Left colon (tissue), 2 donors: Measurements from ENCODE around the gene NEDD9. TPM values are rescaled to one million over a fixed set of nuclear protein-coding genes. Genes with fewer than 3 reads are reported as not detected.

Experiments
- ATAC-seq: fragments of 200-7000 bp; cut with Tn5 transposase; one replicate; pipeline ENCODE4 v1.9.1; 2020; ENCODE audit warnings: mild to moderate bottlenecking, moderate library complexity
- DNase-seq, 2 donors: peaks; one replicate each; pipeline ENCODE4 v3.0.0-alpha.2; 2020
- intact Hi-C, 2 donors: fragments of 100-400 bp; cut with DNase I in 1 of 2; cut with micrococcal nuclease in 1 of 2; formaldehyde crosslinking; loops; one replicate each; pipeline versions ENCODE4 v1.11.2 to v1.14.0; 2022; cut with DNase I, micrococcal nuclease
- long read RNA-seq: library from polyadenylated mRNA; unstranded; transcript quantifications from one replicate; pipeline ENCODE4 v2.0.0, GENCODE V29; 2021
- total RNA-seq, 2 donors: library from RNA; stranded (reverse); fragmentation: NEBNext Ultra II Directional; extraction: Animal tissue kit (Norgen Biotek cat#: 25700); gene quantifications; one replicate each; pipeline ENCODE4 v1.2.1, GENCODE V29; 2021
- donor health status: DM: no; HTN: no; CAD: no.
- donor health status: DM: yes; HTN: yes; CAD: no.

The NEDD9 gene, protein sequence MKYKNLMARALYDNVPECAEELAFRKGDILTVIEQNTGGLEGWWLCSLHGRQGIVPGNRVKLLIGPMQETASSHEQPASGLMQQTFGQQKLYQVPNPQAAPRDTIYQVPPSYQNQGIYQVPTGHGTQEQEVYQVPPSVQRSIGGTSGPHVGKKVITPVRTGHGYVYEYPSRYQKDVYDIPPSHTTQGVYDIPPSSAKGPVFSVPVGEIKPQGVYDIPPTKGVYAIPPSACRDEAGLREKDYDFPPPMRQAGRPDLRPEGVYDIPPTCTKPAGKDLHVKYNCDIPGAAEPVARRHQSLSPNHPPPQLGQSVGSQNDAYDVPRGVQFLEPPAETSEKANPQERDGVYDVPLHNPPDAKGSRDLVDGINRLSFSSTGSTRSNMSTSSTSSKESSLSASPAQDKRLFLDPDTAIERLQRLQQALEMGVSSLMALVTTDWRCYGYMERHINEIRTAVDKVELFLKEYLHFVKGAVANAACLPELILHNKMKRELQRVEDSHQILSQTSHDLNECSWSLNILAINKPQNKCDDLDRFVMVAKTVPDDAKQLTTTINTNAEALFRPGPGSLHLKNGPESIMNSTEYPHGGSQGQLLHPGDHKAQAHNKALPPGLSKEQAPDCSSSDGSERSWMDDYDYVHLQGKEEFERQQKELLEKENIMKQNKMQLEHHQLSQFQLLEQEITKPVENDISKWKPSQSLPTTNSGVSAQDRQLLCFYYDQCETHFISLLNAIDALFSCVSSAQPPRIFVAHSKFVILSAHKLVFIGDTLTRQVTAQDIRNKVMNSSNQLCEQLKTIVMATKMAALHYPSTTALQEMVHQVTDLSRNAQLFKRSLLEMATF
- total RNA-seq = 10 to 100 TPM; 58.9 to 84.8 TPM
- long read RNA-seq, full-length matches to known transcripts = 1 of 46 reads
- long read RNA-seq, partial matches to known transcripts = 29 of 46 reads
- long read RNA-seq, other reads (novel, unspliced or antisense) = 16 of 46 reads

DNA sequence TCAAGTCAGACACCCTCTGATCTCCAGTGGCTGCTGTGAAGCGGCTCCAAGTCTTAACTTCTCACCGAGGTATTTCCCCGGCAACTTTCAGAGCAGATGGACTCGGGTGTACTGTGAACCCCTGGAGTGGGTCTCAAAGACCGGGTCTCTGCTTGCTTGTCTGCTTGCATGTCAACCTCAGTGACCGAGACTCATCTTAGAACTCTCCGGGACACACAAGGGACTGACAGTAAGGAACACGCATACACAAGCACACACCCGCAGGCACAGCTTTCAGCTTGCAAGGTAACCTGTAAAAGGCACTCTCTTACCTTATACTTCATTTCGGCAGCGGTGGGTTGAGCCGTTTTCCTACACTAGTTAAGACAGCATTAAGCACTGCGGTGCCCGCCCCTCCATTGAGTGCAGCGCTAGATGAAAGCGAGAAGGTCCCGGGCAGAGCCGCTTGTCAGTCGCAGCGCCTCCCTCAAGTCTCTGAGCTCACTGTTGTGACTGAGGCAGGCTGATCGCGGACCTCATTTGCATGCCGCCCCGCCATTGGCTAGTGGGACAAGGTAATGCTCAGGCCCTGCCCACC, at the start of gene NEDD9:
Gene NEDD9 (minus strand): TSS at position 476 of the 577 bp plus-strand sequence. CDS start 153 bp downstream, at position 323.
- intact Hi-C loops = no loop called here
- ATAC-seq = peak; percentile 86

DNA sequence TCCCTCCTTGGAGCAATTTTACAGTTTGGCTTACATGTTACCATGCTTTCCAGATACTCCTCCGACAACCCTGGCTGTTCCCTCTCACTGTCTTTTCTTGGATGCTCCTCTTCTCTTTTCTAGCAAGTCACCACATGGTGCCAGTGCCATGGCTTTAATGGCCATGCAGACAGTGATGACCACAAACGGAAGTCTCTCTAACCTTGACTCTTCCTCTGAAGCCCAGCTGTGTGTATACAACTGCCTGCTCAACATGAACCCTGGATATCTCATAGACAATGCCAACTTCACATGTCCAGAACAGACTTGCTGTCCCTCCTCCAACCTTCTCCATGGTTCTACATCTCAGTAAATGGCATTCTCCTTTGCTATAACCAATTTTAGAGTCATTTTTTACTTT, 49.8 kb upstream of the NEDD9 start:
- intact Hi-C loops = no loop called here
- ATAC-seq (no peak), DNase-seq (no peak)

More for the DNA sequence above, at the start of gene NEDD9:
- DNase-seq = peak; percentile 98

DNA sequence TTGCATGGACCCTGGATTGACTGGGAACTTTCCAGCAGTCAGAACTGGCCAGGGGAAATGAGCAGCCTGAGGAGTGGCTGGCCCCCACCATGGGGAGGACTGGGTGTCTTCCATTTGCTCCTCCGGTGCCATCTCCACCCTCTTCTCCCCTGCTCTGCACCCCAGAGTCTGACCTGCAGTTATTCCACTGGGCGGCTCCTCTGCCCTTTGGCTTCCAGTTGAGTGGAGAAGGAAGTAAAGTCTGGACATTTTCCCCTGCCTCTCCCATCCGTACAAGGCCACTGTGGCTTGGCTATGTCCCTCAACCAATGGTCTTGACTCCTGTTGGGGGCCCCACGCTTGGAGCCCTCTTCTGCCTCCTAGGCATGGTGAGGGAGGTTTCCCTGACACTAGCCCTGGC, 47.9 kb upstream of the NEDD9 start:
- peak; percentile 54 for ATAC-seq

DNA sequence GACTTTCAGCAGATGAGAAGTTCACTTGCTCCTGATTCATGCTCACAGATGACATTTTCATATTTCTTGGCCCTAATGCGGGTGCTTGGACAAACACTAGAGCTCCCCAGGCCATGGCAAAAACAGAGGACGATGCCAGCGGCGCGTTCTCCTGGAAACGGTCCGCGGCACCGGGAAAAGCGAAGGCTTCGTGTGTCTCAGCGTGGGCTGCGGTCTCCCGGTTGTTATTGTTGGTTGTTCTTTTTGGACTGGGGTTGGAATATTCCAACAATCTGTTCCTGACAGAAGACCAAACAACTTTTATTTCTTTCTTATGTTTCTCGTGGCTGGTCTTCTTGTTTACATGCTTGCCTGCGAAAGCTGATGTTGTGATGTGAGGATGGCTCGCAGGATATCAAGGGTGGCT, 46.8 kb upstream of the NEDD9 start:
- DNase-seq = no peak
- no peak for ATAC-seq
- intact Hi-C loops = no loop called here

More for the DNA sequence above, 47.9 kb upstream of the NEDD9 start:
- intact Hi-C loops = no loop called here
- DNase-seq = peak in 1 of 2 donors; percentile 39

DNA sequence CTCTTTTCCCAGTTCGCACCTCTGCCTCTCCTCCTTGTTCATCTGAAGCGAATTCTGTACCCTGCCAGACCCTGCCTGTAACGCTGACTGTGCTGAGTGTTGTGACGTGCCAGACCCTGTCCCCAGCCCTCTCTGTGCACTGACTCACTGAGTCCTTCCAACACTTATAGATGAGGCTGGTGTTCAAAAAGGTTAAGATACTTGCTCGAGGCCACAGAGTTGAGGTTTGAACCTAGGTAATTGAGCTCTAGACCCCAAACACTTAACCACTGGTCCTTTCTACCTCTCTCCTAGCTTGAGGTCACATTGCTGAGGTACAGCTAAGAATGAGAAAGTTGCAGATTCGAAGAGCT, 45.7 kb upstream of the NEDD9 start:
- DNase-seq (no peak), ATAC-seq (no peak)
- intact Hi-C loops = no loop called here

DNA sequence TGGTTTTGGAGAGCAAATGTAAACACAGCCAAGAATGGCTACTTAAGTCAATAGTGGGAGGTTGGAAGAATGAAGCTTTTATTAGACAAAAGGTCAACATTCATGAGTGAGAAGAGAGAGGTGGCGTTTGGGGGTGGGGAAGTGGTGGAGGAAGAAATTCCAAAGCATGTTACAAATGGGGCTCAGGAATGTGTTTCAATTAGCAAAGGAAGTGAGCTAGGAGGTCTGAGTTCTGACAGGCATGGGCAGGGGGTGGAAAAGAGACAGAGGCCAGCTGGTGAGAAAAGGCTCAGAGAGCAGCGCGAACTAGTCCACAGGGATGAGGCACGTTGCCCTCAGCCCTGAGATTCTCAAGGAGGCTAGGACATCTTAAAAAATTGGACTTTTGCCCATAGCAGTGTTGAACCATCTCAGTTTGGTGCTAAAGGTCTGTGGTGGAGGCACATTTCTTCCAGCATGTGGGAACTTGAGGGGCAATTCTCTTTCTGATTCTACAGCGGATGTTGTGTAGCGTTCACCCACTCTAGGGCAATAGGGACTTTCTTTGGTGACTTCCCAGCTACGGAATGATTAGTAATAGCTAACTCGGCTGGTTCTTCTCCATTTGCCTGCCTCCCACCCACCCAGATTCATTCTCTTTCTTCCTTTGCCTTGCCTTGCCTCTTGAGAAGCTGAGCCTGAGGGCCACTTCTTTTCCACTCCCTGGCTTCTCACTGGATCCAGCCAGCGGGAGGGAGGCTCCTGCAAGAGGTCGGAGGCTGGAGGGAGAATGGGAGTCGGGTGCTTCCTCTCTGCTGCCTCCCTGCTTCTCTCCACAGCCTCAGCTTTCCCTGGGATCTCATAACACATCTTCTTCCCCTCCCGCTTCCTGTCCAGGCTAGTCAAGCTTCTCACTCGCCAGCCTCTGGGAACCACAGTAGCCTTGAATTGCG, 45.1 kb upstream of the NEDD9 start:
- ATAC-seq (no peak), DNase-seq (no peak)
- intact Hi-C loops = no loop called here

DNA sequence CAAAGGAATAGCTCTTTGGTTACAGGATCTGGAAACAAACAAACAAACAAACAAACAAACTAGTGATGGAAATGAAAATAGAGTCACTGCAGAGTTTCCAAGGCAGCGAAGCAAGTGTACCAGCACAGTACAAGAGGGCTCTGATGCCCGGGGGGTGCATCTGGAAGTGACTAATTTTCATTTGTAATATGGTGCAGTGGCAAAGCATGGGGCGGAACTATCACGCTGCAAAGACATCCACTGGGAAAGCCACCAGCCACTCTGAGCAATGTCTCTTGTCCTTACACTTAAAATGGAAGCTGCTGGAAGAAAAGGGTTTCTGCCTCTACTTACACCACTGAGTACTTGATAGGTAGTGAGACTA, 44.4 kb upstream of the NEDD9 start:
- intact Hi-C loops = no loop called here
- DNase-seq = no peak
- ATAC-seq = no peak

DNA sequence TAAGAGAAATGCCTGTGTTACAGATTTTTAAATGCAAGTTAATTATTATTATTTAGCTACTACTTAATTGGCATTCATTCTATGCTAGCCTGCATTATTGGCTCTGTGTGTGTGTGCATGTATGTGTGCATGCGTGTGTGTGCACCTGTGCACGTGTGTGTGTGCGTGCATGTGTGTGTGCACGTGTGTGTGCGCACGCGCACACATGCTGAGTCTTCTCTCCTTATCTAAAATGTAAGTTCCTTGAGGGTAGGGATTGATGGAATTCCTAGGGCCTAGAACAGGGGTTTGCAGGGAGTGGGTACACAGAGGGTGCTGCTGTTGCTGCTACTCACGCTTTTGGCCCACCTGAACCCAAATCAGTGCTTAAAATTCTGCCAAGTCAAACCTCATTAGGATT, 43.8 kb upstream of the NEDD9 start:
- ATAC-seq (no peak), DNase-seq (no peak)
- intact Hi-C loops = no loop called here

DNA sequence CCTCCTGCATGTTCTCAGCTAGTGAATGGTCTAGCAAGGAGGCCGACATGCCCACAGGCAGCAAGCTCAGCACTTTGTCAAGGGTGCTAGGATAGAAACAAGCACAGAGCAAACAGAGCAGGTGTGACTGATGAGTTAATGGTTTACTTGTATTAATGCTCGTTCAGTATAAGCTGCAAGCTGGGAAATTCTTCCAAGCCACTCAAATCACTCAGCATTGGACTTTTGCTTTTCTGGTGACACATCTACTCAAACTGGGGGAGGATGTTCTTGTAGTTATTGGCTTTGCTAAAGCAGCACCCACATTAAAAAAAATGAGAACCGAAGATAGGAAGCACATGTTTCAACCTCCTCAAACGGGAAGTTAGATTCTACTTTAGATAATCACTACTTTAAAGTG, 43.1 kb upstream of the NEDD9 start:
- peak; percentile 68 for ATAC-seq
- intact Hi-C loops = no loop called here
- peak; percentile 52 for DNase-seq

DNA sequence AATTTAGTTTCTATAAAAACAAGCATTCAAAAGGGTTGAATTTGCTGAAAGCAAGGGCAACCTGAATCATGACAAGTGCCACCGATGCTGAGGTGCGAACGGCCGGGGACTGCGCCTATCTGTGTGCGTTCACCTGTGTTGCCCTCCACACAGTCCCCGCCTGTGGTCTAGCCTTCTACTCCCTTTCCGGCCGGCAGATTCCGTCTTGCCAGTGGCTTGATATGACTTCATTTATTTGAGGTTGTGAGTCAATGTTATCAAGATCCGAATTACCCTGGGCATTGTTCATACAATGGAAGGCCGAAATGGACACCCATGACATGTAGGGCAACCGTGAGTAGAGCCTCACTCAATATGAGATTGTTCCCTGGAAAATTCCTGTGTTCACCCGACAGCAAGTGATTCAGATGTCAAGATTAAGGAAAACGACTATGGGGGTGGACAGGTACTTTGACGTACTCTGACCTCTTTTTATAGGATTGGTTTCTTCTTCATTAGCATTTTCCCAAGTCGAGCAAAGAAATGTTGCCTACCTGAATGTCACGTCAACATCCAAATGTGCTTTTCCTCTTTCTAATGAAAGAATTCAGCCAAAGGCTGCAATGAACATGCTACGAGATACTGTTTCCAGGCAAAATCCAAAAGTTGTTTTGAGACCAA, 41.1 kb upstream of the NEDD9 start:
- intact Hi-C loops = no loop called here
- ATAC-seq = peak; percentile 60
- peak; percentile 65 to 75 for DNase-seq

DNA sequence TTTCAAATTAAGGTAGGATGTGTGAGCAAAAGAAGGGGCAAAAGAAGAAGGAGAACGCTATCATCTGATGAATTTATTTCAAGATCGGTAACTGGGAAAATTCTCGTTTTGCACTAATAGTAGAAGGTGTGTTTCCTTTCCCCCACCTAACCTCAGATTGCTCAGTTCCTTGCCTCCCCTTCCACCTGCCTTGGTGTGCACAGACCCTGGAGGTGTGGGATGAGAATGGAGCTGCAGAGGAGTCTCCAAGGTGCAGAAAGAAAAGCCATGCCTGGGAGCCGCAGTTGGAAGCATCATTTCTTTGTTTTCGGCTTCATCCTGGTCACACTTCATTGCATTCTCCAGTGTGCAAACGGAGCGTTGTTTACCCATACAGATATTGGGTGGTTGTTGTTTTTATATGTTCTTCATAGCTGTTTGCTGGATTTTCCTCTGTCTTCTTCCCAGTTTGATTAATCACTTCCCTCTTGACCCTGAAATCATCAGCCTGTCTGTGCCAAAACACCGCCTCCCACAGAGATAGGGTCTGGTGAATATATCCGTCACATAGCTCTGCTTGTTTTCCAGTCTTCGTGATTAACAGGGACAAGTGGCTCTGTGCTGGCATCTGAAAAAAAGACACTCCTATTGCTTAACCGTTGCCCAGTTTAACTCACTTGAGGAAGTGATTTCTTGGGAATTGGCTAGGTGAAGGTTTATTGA, 40.2 kb upstream of the NEDD9 start:
- ATAC-seq (peak; percentile 68), DNase-seq (no peak)
- intact Hi-C loops = no loop called here

DNA sequence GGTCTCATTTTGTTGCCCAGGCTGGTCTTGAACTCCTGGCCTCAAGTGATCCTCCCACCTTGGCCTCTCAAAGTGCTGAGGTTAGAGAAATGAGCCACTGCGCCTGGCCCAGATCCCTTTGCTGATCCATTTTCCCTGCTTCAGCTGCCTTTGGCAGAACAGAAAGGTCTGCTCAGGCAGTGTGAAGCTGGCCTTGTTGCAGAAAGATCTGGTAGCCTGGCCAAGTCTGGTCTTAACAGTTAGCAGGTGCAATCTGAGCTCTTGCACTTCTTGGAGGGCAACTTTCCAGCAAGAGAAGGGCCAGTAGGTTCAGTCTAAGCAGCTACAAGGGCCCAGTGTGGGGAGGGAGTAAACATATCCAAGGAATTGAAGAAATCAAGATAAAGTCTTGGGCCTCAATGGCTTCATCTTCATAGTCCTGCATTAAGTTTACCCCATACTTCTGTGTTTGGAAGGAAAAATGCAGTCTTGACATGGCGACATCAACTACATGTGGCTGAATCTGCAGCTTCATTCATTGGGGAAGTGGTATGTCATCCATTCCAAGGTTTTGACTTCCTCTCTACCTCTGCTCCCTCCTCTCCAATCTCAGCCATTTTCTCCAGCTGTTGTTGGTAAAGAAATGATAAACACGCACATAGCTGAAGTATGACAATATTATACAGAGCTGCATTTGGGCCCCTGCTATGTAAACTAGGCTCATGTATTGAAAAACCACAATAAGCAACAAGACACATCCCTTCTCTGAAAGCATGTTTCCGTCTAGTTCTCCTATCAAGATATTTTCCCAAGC, 39.0 kb upstream of the NEDD9 start:
- no peak for DNase-seq
- ATAC-seq = no peak
- intact Hi-C loops = no loop called here

DNA sequence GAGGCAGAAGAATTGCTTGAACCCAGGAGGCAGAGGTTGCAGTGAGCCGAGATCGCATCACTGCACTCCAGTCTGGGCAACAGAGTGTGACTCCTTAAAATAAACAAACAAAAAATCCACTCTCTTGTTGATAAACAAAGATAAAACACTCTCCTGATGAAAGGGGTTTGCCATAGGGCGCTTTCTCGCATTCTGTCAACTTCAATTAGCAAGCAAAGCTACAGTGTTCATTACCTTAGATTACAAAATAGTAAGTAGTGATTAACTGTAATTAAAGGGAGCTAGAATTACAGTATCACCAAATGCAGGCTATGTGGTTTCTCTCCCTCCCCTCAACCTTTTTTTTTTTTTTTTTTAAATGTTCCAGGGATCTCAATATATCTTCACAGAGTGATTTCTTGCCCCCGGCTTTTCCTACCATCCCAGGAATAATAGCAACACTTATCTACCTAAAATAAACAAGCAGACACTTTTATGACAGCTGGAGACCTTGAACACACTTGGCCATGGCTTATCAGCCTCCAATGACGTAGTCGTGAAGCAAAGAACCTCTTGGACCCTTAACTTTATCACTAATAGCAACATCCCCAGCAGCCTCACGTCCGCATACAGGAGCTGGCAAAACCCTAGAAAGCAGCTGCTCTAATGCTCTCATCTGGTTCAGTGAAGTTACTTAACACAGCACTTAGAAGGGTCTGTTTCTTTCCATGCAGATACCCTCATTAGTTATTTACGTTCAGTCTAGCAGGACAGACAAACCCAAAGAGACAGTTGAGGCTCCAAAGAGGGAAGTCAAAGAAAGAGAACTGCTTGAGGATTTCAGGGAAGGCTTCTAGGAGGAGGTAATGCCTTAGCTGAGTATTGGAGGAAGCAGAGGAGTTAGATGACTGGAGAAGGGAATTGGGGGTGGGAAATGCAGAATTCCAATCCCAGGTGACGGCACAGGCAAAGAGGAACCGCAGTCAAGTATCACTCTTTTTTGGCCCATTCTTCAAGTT, 37.9 kb upstream of the NEDD9 start:
- ATAC-seq (peak; percentile 76), DNase-seq (peak; percentile 58 to 79)
- intact Hi-C loops = no loop called here

DNA sequence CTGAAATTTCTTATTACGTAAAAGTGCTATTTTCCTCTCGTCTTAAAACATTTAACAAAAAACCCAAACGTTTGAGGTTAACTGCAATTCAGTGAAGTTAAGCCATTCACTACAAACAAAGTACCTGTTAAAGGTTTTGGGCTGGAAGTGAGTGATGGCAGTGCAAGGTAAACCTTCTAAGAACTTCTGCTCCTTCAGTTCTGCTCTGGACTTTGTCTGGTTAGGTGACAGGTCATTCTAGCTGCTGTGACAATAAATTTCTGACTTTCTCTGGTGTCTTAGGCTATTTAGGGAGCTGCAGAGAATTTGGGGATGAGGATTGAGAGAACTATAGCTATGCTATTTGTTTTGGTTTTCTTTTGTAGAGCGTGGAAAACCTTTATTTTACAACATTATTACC, 36.5 kb upstream of the NEDD9 start:
- intact Hi-C loops = no loop called here
- ATAC-seq (no peak), DNase-seq (no peak)

DNA sequence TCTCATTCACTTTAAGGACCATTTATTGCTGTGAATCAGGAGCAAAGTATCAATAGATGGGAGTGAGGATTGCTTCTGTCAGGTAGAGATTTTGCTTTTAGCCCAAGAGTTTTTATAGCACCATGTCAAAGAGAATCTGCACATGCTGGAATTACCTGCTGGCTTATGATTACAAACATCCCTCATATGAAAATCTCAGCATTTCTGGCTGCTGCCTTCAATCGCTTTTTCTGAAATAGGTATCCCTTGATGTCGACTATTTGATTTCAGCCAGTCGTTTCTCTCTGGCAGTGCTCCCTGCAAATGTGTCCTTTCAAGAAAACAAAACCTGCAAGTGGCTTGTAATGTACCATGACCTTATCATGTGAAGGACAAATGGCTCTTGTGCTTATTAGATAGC, 34.5 kb upstream of the NEDD9 start:
- DNase-seq = no peak
- no peak for ATAC-seq

DNA sequence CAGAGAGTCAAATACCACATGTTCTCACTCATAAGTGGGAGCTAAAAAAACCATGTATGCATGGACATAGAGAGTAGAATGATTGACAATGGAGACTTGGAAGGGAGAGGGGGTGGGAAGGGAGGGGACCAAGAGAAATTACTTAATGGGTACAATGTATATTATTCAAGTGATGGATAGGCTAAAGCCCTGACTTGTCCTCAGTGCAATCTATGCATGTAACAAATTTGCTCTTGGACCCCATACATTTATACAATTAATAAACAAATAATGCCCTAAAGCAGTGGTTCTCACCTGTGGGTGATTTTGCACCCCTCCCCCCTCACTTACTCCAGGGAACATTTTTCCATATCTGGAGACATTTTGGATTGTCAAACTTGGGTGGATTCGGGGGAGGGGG, 33.5 kb upstream of the NEDD9 start:
- intact Hi-C loops = no loop called here
- DNase-seq (no peak), ATAC-seq (no peak)

More for the DNA sequence above, 34.5 kb upstream of the NEDD9 start:
- intact Hi-C loops = no loop called here
